Mesendoderm (in vitro differentiated cells): Measurements from ENCODE around the gene SNX14.

Experiments
- DNase-seq: peaks from one replicate; pipeline ENCODE4 v3.0.0; 2013
- H2AK5ac ChIP-seq: 2 replicates; pipeline ENCODE4 v1.6.1; 2013; ENCODE audit warnings: low read length, inconsistent platforms
- H2BK120ac ChIP-seq: 2 replicates; pipeline ENCODE4 v1.6.1; 2013; ENCODE audit warnings: low read depth, mild to moderate bottlenecking, low read length, moderate library complexity, mixed read lengths
- H2BK15ac ChIP-seq: replicated peaks from 2 replicates; pipeline ENCODE4 v1.6.1; 2013; ENCODE audit warnings: low read depth, mild to moderate bottlenecking, moderate library complexity
- H2BK5ac ChIP-seq: 2 replicates; pipeline ENCODE4 v1.6.1; 2013; ENCODE audit warnings: low read length, inconsistent platforms
- H3K18ac ChIP-seq: 2 replicates; pipeline ENCODE4 v1.6.1; 2013; ENCODE audit warnings: mild to moderate bottlenecking, low read length, mixed read lengths
- H3K23ac ChIP-seq: one replicate; pipeline ENCODE4 v1.6.1; 2013; ENCODE audit warnings: low read length
- H3K27ac ChIP-seq: 2 replicates; pipeline ENCODE4 v1.5.1; 2013; ENCODE audit warnings: low read depth, mild to moderate bottlenecking, inconsistent platforms, low read length, moderate library complexity
- H3K27me3 ChIP-seq: 2 replicates; pipeline ENCODE4 v1.6.1; 2013; ENCODE audit warnings: low read length, control low read depth, mild to moderate bottlenecking, inconsistent platforms; ENCODE audit not compliant: insufficient read depth, poor library complexity
- H3K36me3 ChIP-seq: 2 replicates; pipeline ENCODE4 v1.6.1; 2013; ENCODE audit warnings: low read length, inconsistent platforms; ENCODE audit not compliant: control insufficient read depth, insufficient read depth
- H3K4ac ChIP-seq: one replicate; pipeline ENCODE4 v1.6.1; 2013; ENCODE audit warnings: low read depth, mild to moderate bottlenecking, low read length, moderate library complexity
- H3K4me1 ChIP-seq: 2 replicates; pipeline ENCODE4 v1.6.1; 2013; ENCODE audit warnings: low read depth, low read length, inconsistent platforms; ENCODE audit not compliant: control insufficient read depth
- H3K4me2 ChIP-seq: 2 replicates; pipeline ENCODE4 v1.6.1; 2013; ENCODE audit warnings: low read length
- H3K4me3 ChIP-seq: 2 replicates; pipeline ENCODE4 v1.5.1; 2013; ENCODE audit warnings: mild to moderate bottlenecking, low read length
- H3K56ac ChIP-seq: one replicate; pipeline ENCODE4 v1.6.1; 2013; ENCODE audit warnings: low read length
- H3K79me1 ChIP-seq: 2 replicates; pipeline ENCODE4 v1.6.1; 2013; ENCODE audit warnings: low read length, inconsistent platforms
- H3K79me2 ChIP-seq: 2 replicates; pipeline ENCODE4 v1.6.1; 2013; ENCODE audit warnings: mild to moderate bottlenecking, low read length; ENCODE audit not compliant: control insufficient read depth, insufficient read depth
- H3K9ac ChIP-seq: 2 replicates; pipeline ENCODE4 v1.6.1; 2013; ENCODE audit warnings: low read length, inconsistent platforms
- H4K5ac ChIP-seq: one replicate; pipeline ENCODE4 v1.6.1; 2013; ENCODE audit warnings: low read length
- H4K8ac ChIP-seq: one replicate; pipeline ENCODE4 v1.6.1; 2013; ENCODE audit warnings: low read depth, mild to moderate bottlenecking, control low read depth, low read length, moderate library complexity
- WGBS: extraction: QIAGEN DNeasy Blood & Tissue Kit; methylation state at CpG from one replicate; pipeline ENCODE4 v1.1.7; 2013; ENCODE audit warnings: low lambda C conversion rate, missing lambda C conversion rate; ENCODE audit not compliant: insufficient coverage; ENCODE audit errors: extremely low coverage; 5-methylcytosine and 5-hydroxymethylcytosine counted together

The SNX14 gene

DNA sequence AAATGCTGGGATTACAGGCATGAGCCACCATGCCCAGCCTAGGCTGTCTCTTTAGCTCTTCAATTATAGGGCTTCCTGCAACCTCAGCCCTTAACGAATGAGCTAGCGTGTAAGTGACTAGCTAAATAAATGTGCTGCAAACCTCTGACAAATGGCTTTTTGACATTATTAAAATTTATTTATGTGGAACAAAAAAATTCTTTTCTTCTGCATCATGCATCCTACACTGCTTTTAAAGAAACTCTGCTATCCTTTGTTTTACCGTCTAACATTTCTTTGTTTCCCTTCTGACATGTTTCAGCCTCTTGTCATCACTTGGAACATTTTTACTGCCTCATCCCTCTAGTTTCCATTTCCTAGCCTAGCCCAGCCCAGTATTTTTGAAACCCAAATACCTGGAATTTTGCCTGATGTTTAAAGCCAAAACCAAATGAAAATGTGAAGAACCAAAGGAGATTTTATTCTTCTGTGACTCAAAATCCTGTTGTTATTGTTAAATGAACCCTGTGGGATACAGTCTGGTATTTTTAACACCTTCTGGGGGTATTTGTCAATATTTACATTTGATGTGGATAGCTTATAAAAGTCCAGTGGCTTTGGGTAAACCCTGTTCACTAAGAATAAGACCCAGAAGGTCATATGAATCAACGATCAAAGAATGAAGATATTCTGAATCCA lies 134.3 kb downstream of the SNX14 start:
- H3K23ac ChIP-seq: no peak overlapping the region
- no peak overlapping the region for H4K5ac ChIP-seq
- H2BK120ac ChIP-seq: no peak overlapping the region
- H3K4me3 ChIP-seq: no peak overlapping the region
- H4K8ac ChIP-seq: no peak overlapping the region
- no peak overlapping the region for H2BK15ac ChIP-seq
- peaks cover 3% of the 10 kb centered on the region for H3K4me1 ChIP-seq
- H3K36me3 ChIP-seq: no peaks in the 10 kb centered on the region
- H3K27ac ChIP-seq: no peak overlapping the region
- no peak for DNase-seq
- no peak overlapping the region for H2BK5ac ChIP-seq
- WGBS: no CpG with 5 or more reads among the region's 4 CpGs
- no peak overlapping the region for H2AK5ac ChIP-seq
- no peaks in the 10 kb centered on the region for H3K79me1 ChIP-seq
- no peak overlapping the region for H3K4ac ChIP-seq
- no peak overlapping the region for H3K9ac ChIP-seq
- H3K4me2 ChIP-seq: no peak overlapping the region
- H3K18ac ChIP-seq: no peak overlapping the region
- no peaks in the 10 kb centered on the region for H3K79me2 ChIP-seq
- no peaks in the 10 kb centered on the region for H3K27me3 ChIP-seq
- H3K56ac ChIP-seq: no peak overlapping the region

DNA sequence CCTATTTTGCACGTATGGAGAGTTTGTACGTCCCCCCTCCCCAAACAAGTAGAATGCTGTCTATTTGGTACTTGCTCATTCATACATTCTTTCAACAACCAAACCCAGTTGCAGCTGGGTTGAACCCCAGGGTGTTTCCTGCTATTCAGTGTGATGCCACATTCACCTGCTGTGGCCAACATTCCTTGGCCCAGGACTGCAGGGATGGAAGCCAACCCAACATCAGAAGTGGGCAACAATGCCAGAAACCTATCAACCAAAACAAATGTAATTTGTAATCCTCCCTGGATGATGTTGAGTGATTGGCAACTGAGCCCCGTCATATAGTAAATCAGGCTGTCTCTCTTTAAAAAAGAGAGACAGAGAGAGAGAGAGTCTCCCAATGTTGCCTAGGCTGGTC lies 134.9 kb downstream of the SNX14 start:
- no peak for DNase-seq
- no peaks in the 10 kb centered on the region for H3K27me3 ChIP-seq
- no peak overlapping the region for H3K23ac ChIP-seq
- no peak overlapping the region for H2BK15ac ChIP-seq
- no peak overlapping the region for H2BK5ac ChIP-seq
- no peak overlapping the region for H2AK5ac ChIP-seq
- H3K18ac ChIP-seq: no peak overlapping the region
- no peak overlapping the region for H3K27ac ChIP-seq
- no peak overlapping the region for H2BK120ac ChIP-seq
- no peaks in the 10 kb centered on the region for H3K79me1 ChIP-seq
- no peak overlapping the region for H4K5ac ChIP-seq
- no peak overlapping the region for H3K4ac ChIP-seq
- H3K79me2 ChIP-seq: no peaks in the 10 kb centered on the region
- H3K56ac ChIP-seq: no peak overlapping the region
- no peak overlapping the region for H3K4me3 ChIP-seq
- no CpG with 5 or more reads among the region's 3 CpGs for WGBS
- no peak overlapping the region for H3K4me2 ChIP-seq
- H3K4me1 ChIP-seq: peaks cover 3% of the 10 kb centered on the region
- no peak overlapping the region for H4K8ac ChIP-seq
- H3K36me3 ChIP-seq: no peaks in the 10 kb centered on the region
- H3K9ac ChIP-seq: no peak overlapping the region

DNA sequence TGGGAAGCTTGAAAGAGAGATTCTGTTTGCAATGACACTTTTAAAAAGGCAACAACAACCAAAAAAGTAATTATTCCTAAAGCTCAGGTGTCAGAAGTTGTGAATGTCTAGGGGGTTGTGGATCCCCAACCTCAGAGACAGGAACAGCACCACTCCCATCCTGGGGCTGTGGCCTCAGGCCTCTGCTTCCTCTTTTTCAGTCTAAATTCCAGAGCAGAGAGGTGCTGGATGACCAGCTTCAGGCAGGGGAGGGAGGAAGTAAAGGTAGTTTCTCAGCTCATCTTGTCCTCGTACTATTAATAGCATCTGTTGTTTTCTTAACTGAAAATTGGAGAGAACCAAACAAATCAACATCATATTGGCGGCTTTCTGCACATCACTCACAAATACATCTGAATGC lies 135.5 kb downstream of the SNX14 start:
- no peak overlapping the region for H3K56ac ChIP-seq
- no peak overlapping the region for H2BK15ac ChIP-seq
- no peak overlapping the region for H3K4me2 ChIP-seq
- H4K5ac ChIP-seq: no peak overlapping the region
- H3K36me3 ChIP-seq: no peaks in the 10 kb centered on the region
- H3K79me1 ChIP-seq: no peaks in the 10 kb centered on the region
- H4K8ac ChIP-seq: no peak overlapping the region
- no peak overlapping the region for H3K18ac ChIP-seq
- no peak overlapping the region for H3K4me3 ChIP-seq
- H3K9ac ChIP-seq: no peak overlapping the region
- H2BK120ac ChIP-seq: no peak overlapping the region
- no peak overlapping the region for H2BK5ac ChIP-seq
- H3K79me2 ChIP-seq: no peaks in the 10 kb centered on the region
- no peak overlapping the region for H3K27ac ChIP-seq
- peak; percentile 38 for DNase-seq
- no peak overlapping the region for H3K4ac ChIP-seq
- no peaks in the 10 kb centered on the region for H3K27me3 ChIP-seq
- no peak overlapping the region for H3K23ac ChIP-seq
- WGBS: no CpG with 5 or more reads among the region's 2 CpGs
- H3K4me1 ChIP-seq: peaks cover 3% of the 10 kb centered on the region
- H2AK5ac ChIP-seq: no peak overlapping the region

DNA sequence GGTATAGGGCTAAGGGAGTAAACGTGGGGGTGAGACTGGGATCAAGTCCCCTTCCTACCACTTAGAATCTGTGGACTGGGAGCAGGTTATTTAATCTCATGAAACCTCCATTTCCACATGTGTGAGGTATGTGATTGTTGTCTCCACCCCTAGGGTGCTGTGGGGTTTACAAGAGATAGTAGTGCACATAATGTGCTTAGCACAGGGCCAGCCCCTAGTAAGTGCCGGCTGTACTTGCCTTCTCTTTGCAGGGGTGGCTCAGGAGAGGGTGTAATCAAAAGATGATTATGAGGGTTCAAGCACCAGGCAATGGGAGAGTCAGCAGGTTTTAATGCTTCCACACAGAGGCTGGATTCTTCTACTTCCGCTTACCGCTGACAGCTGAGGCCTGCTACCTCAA lies 136.9 kb downstream of the SNX14 start:
- Histone ChIP-seq H4K5ac (no peak overlapping the region), H3K27me3 (no peaks in the 10 kb centered on the region), H2BK120ac (no peak overlapping the region), H3K27ac (no peak overlapping the region), H2BK5ac (no peak overlapping the region), H3K79me2 (no peaks in the 10 kb centered on the region), H3K9ac (no peak overlapping the region), H3K36me3 (no peaks in the 10 kb centered on the region), H2AK5ac (no peak overlapping the region), H3K18ac (no peak overlapping the region), H3K23ac (no peak overlapping the region), H3K4me1 (peaks cover 3% of the 10 kb centered on the region), H3K56ac (no peak overlapping the region), H3K4ac (no peak overlapping the region), H2BK15ac (no peak overlapping the region), H4K8ac (no peak overlapping the region), H3K4me3 (no peak overlapping the region), H3K4me2 (no peak overlapping the region), H3K79me1 (no peaks in the 10 kb centered on the region)
- no CpG with 5 or more reads among the region's 4 CpGs for WGBS
- DNase-seq: no peak
